GM04504 (cell line): ENCODE data around the gene DUS1L.

ENCODE experiments used
- DNase-seq: peaks from one replicate; pipeline ENCODE4 v3.0.0-alpha.2; 2012; ENCODE audit warnings: low read depth

Gene DUS1L

GRCh38 chr17:82055023-82055964 is 10.3 kb downstream of the DUS1L start:
- DNase-seq: no peak

GRCh38 chr17:82054351-82055022 is 11.1 kb downstream of the DUS1L start:
- no peak for DNase-seq

- DNase-seq: no peak
These were observed 11.9 kb downstream of the DUS1L start for GRCh38 chr17:82053556-82054263.

GRCh38 chr17:82053130-82053529 is 12.5 kb downstream of the DUS1L start:
- no peak for DNase-seq

GRCh38 chr17:82052638-82053059 is 13.0 kb downstream of the DUS1L start:
- no peak for DNase-seq

- DNase-seq: peak; percentile 10
These were observed 13.6 kb downstream of the DUS1L start, which contains the start of the genes GPS1 and RFNG for GRCh38 chr17:82051776-82052637. Gene GPS1, plus strand, starts transcription at chr17:82051898. Its CDS starts 34 bp downstream, at chr17:82051932. Gene RFNG, minus strand, starts transcription at chr17:82051811. Its CDS starts 45 bp downstream, at chr17:82051766.

- DNase-seq: peak; percentile 3
These were observed 14.6 kb downstream of the DUS1L start for GRCh38 chr17:82050761-82051641.

- DNase-seq: no peak
These were observed 15.3 kb downstream of the DUS1L start for GRCh38 chr17:82050152-82050760.

- DNase-seq: no peak
These were observed 16.1 kb downstream of the DUS1L start for GRCh38 chr17:82049521-82049971.

GRCh38 chr17:82049106-82049505 is 16.5 kb downstream of the DUS1L start:
- no peak for DNase-seq

- DNase-seq: no peak
These were observed 17.0 kb downstream of the DUS1L start for GRCh38 chr17:82048571-82048971.

GRCh38 chr17:82047914-82048570 is 17.6 kb downstream of the DUS1L start:
- DNase-seq: no peak

- DNase-seq: no peak
These were observed 18.2 kb downstream of the DUS1L start for GRCh38 chr17:82047379-82047778.

- DNase-seq: no peak
These were observed 18.7 kb downstream of the DUS1L start for GRCh38 chr17:82046903-82047302.

- no peak for DNase-seq
These were observed 19.6 kb downstream of the DUS1L start for GRCh38 chr17:82045936-82046484.

- DNase-seq: no peak
These were observed 22.1 kb downstream of the DUS1L start for GRCh38 chr17:82043507-82043906.

- DNase-seq: no peak
These were observed 23.0 kb downstream of the DUS1L start for GRCh38 chr17:82042649-82043048.

GRCh38 chr17:82041144-82041814 is 24.3 kb downstream of the DUS1L start:
- no peak for DNase-seq
